ENCODE data around the gene ABLIM3. TPM values are rescaled to one million over a fixed set of nuclear protein-coding genes. Genes with fewer than 3 reads are reported as not detected.

Gene ABLIM3
- total RNA-seq, 1 experiment from 2014 or later = 14.3 TPM

- no peak for TF ChIP-seq SP1 (IDR thresholded peaks at IDR 0.05; ENCODE audit: low read depth)
- no peak for TF ChIP-seq CEBPB (IDR thresholded peaks at IDR 0.05; ENCODE audit: low read depth)
- TF ChIP-seq JUND (IDR thresholded peaks at IDR 0.05) = no peak
- peak; percentile 82 for TF ChIP-seq RAD21 (IDR thresholded peaks at IDR 0.05; ENCODE audit: low read depth)
Measured at GRCh38 chr5:149268928-149269557, 127.8 kb downstream of the ABLIM3 start (continued).

- POLR2A ChIA-PET = no interaction called here
- Histone ChIP-seq H3K27me3 (ENCODE audit: insufficient read depth, low read length) (no peaks in the 10 kb centered on the region), H3K4me1 (ENCODE audit: control insufficient read depth in 1 of 2, insufficient read depth in 2 of 2, low read length in 2 of 2) (peaks cover 0 to 8% of the 10 kb centered on the region in 2 experiments; a peak in 2 of 4 replicates), H3K9me3 (ENCODE audit: control insufficient read depth in 1 of 2, insufficient read depth in 1 of 2, low read depth in 1 of 2, low read length in 2 of 2) (peaks cover 0 to 6% of the 10 kb centered on the region in 2 experiments; a peak in 1 of 4 replicates), H3K4me3 (replicated peaks in 1 of 2; ENCODE audit: low read depth in 1 of 2, low read length in 2 of 2) (peak overlapping the region; percentile 42 to 64), H3K79me2 (ENCODE audit: insufficient read depth, low read length) (no peaks in the 10 kb centered on the region), H3K9ac (ENCODE audit: low read length) (peak overlapping the region; percentile 61), H2AFZ (ENCODE audit: low read depth, low read length, poor library complexity, severe bottlenecking) (no peak overlapping the region), H3K36me3 (ENCODE audit: control insufficient read depth in 1 of 2, insufficient read depth in 2 of 2, low read length in 2 of 2) (no peaks in the 10 kb centered on the region), H3K9me2 (ENCODE audit: insufficient read depth) (no peaks in the 10 kb centered on the region), H4K20me1 (ENCODE audit: insufficient read depth) (no peaks in the 10 kb centered on the region), H3K4me2 (ENCODE audit: low read length) (peak overlapping the region; percentile 97), H3K27ac (ENCODE audit: low read depth, low read length) (no peak overlapping the region)
- ATAC-seq (peak; percentile 2; the same call in 1 of the 2 replicates), DNase-seq (ENCODE audit: low read depth, low spot score) (no peak)
- intact Hi-C loops (cut with micrococcal nuclease) = no loop called here
- CTCF ChIA-PET = no interaction called here
- BruUV-seq (replicated peaks) = no TSS peak
- TF ChIP-seq CEBPB (IDR thresholded peaks at IDR 0.05; ENCODE audit: low read depth) (peak; percentile 57; the same call in 1 of the 2 replicates), SRF (IDR thresholded peaks at IDR 0.05; ENCODE audit: low read depth) (no peak), SP1 (IDR thresholded peaks at IDR 0.05; ENCODE audit: low read depth) (no peak), ZFX (IDR thresholded peaks at IDR 0.05) (0 out of 2 replicates have a peak, but pooled peaks have one; percentile 28), ZNF274 (IDR thresholded peaks at IDR 0.05; ENCODE audit: low read depth, low read length) (no peak), CBX3 (IDR thresholded peaks at IDR 0.05; ENCODE audit: low read depth) (no peak), CTCF (IDR thresholded peaks at IDR 0.05 in 2 of 3, conservative IDR thresholded peaks at IDR 0.05 in 1 of 3; ENCODE audit: borderline replicate concordance in 1 of 3, insufficient read depth in 1 of 3, low read depth in 2 of 3, low read length in 2 of 3) (no peak)
- RAD21 ChIA-PET (ENCODE audit: low non-redundant PET in 1 of 2, low total read pairs in 2 of 2, uncharacterized antibody in 2 of 2, unreplicated experiment in 2 of 2) = no interaction called here
Measured at GRCh38 chr5:149271195-149271715, 130.0 kb downstream of the ABLIM3 start.

All from HCT116 (cell line).